Measurements from ENCODE around the gene RGSL1.
A peak's percentile ranks its signal among the peaks of the same experiment; 100 is the strongest.
"Not testable (repeated sequence)": the region's sequence is repeated elsewhere in the genome, so short reads cannot be mapped to it uniquely, and the experiment has no call there.

The RGSL1 gene

GRCh38 chr1:182447124-182447523 lies 2.8 kb upstream of the RGSL1 start:
- not testable (repeated sequence) for DNase-seq

DNA sequence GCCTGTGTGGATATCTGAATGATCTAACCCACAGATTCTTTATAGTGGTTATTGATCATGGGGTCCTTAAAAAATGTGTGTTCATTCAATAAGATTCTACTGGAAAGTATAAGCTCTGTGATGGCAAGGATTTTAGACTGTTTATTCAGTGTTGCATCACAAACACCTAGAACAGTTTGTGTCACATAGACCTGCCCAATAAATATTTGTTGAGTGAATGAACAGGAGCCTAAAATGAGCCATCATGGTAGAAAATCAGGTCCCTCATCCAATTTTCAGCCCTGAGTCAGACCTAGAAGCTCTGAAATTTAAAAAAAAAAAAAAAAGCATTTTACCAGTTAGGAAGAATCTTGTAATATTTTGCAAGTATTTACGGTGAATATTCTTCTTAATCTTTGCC lies 2.3 kb upstream of the RGSL1 start:
- DNase-seq, result no peak

DNA sequence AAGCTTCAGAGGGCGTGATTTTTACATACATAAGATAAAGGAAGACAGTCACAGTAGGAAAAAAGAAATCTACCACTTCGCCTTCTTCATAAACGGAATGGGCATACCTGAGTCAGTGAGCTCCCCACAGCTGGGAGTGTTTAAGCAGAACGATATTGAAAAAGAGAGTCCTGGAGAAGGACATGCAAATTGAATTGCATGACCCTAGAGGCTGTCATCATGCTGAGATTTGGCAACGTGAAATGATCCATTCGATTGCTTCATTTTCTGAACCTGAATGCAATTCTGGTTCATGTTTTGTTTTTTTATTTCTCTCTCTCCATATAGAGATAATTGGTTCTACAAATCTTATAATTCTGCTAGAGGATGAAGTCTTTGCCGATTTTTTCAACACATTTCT lies 3.7 kb downstream of the RGSL1 start:
- DNase-seq, result no peak

DNA sequence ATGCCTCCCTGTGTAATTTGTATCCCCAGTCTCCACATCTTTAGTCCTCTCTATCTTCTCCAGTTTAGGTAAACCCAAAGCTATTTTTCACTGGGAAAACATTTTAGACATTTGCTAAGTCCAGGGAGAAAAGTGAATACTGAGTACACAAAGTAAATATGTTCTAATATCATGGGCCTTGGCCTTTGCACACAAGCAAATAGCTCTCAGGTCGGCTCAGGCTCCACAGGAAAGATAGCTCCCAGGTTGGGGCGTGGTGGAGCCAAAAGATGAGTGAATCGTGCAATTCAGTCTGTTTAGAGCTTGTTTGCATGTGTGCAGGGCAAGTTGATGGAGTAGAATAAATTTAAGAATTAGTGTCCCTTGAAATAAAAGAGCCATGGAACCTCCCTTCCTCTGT lies 7.9 kb downstream of the RGSL1 start:
- DNase-seq, result no peak

DNA sequence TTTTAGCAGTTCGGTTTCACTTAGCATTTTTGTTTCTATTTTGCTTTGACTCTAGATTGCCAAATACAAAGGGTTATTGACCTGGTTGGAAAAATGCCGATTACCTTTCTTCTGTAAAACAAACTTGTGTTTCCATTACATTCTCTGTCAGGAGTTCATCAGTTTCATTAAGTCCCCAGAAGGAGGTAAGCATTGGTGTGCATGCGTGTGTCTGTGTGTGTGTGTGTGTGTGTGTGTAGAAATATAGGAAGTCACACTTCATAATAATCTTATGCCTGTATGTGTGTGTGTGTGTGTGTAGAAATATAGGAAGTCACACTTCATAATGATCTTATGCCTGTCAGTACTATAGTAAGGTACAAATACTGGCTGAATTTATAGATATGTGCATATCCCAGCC lies 10.0 kb downstream of the RGSL1 start:
- DNase-seq, result no peak

DNA sequence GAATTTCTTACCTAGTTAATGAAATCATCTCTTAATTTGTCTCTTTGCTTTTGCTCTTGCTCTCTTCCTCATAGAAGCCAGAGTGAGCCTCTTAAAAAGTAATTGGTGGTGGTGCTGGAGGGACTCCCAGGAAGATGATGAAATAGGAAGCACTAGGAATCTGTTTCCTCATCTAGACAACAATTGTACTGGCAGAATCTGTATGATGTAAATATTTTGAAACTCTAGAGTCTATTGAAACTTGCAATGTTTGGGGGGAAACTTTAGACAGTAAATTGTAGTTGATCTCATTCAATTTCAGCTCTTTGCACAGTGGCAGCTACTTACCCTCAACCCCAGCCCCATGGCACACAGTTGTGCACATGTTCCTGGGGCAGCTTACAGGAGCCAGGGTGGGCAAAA lies 10.6 kb downstream of the RGSL1 start:
- DNase-seq, result no peak

GRCh38 chr1:182473556-182473955 lies 23.6 kb downstream of the RGSL1 start:
- DNase-seq, result no peak

DNA sequence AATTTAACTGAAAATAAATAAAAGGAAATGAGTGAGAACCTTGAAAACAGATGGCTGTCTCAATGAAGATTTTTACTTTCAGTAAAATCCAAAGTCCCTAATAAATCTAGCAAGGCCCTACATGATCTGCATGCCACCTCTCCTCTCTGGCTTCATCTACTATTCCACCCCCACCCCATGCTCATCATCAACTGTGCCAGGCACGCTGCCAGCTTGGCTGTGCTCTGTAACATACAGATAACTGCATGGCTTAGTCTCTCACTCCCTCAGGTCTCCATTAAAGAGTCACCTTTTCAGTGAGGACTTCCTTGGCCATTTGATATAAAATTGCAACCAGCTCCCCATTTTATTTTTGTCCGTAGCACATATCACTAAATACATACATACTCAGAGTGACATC lies 26.7 kb downstream of the RGSL1 start:
- DNase-seq, result no peak

GRCh38 chr1:182478238-182478637 lies 28.3 kb downstream of the RGSL1 start:
- no peak for DNase-seq

GRCh38 chr1:182484067-182484466 lies 34.1 kb downstream of the RGSL1 start:
- no peak for DNase-seq

GRCh38 chr1:182484531-182485257 lies 34.7 kb downstream of the RGSL1 start:
- peak in 1 of 2 donors; percentile 3 for DNase-seq

- DNase-seq, result no peak
Observed at GRCh38 chr1:182485861-182486260, 35.9 kb downstream of the RGSL1 start.

GRCh38 chr1:182488803-182489202 lies 38.9 kb downstream of the RGSL1 start:
- DNase-seq, result no peak

DNA sequence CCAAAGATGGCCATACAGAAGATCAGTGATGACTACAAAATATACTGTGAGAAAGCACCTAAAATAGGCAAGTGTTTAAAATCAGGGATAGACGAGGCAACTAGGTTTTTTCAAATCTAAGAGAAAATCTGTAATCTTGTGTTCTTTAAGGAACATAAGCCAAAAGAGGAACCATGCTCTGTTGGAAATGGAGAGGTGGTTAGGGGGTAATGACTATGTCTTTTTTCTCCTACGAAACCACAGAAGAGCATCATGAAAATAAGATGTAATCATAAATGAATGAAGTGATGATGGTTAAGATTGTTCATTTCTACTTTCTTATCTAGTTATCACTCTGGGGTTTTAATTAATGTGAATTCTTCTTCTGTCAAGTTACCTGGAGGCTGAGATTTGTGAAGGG lies 43.1 kb downstream of the RGSL1 start:
- no peak for DNase-seq

- DNase-seq, result no peak
Observed at GRCh38 chr1:182495002-182495401, 45.1 kb downstream of the RGSL1 start.

DNA sequence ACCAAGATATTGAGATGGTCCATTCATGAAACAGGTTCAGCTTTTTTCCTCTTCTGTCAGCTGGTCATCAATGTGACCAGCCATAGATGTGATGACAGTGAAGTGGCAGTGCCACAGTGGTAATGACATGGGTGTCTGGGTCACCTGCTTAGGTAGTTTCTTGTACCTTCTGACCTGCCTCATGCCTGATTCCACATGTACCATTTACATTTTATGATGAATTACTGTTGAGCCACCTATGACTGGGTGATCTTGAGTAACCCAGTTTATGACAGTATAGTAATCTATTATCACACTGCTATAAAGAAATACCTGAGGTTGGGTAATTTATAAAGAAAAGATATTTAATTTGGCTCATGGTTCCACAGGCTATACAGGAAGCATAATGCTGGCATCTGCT lies 45.7 kb downstream of the RGSL1 start:
- DNase-seq, result no peak

GRCh38 chr1:182507685-182508084 lies 57.7 kb downstream of the RGSL1 start:
- DNase-seq, result no peak

GRCh38 chr1:182515556-182515955 lies 65.6 kb downstream of the RGSL1 start:
- no peak for DNase-seq

GRCh38 chr1:182520736-182521135 lies 70.8 kb downstream of the RGSL1 start:
- no peak for DNase-seq

DNA sequence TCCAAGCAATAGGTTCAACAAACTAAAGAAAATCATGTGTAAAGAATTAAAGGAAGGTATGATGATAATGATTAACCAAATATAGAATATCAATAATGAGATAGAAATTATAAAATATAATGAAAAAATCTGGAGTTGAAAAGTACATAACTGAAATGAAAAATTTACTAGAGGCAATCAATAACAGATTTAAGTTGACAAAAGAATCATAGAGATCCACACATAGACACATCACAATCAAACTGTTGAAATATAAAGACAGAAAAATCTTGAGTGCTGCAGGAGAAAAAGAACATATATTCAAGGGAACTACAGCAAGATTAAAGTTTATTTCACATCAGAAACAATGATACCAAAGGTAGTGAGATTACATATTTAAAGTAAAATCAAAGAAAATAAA lies 75.4 kb downstream of the RGSL1 start:
- DNase-seq, result no peak

DNA sequence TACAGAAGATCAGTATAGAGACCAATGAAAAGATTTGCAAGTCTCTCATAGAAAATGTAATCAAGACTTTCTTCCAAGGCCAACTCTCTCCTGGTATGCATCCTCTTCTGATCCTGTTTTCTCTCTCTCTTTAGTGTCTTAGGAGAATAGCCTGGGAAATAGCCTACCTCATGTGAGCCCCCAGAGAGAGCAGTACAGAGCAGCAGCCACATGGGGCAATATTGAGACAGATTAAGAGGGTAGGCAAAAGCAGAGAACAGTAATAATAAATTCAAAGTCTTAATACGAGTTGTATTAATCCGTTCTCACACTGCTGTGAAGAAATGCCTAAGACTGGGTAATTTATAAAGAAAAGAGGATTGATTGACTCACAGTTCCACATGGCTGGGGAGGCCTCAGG lies 77.7 kb downstream of the RGSL1 start:
- no peak for DNase-seq

DNA sequence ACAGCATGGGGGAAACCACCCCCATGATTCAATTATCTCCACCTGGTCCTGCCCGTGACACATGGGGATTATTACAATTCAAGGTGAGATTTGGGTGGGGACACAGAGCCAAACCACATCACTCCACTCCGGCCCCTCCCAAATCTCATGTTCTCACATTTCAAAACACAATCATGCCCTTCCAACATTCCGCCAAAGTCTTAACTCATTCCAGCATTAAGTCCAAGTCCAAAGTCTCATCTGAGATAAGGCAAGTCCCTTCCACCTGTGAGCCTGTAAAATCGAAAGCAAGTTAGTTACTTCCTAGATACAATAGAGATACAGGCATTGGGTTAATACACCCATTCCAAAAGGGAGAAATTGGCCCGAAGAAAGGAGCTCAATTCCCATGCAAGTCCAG lies 78.3 kb downstream of the RGSL1 start:
- DNase-seq, result not testable (repeated sequence)

DNA sequence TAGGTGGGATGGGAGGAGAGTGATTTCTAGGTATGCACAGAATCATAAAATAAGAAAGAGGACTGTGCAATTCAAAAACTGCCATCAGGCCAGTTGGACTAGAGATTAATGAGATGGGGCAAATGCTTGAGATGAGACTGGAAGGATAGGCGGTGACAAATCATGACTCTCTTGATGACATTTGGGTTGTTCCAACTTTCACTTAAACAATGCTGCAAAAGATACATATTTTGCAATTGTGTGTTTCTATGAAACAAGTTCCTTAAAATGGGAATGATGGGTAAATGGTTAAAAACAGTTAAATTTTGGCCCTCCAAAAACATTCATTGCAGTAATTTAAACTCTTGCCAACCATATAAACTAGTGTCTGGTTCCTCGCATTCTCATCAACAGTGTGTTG lies 84.0 kb downstream of the RGSL1 start:
- no peak for DNase-seq

GRCh38 chr1:182549346-182549745 lies 99.4 kb downstream of the RGSL1 start:
- DNase-seq, result no peak

- no peak for DNase-seq
Observed at GRCh38 chr1:182549811-182550210, 99.9 kb downstream of the RGSL1 start.
